Endothelial cell of umbilical vein (primary cell): ENCODE data around the gene NCR1. TPM values are rescaled to one million over a fixed set of nuclear protein-coding genes. Genes with fewer than 3 reads are reported as not detected.

Experiments
- BruUV-seq: library from RNA; stranded (reverse); fragments of 400-500 nt; replicated peaks from 2 replicates; lab custom pipeline; 2021; lab: Mats Ljungman, UMichigan
- CTCF ChIA-PET: fragments of 300-600, 350-600 bp; sonication (Branson Sonifier 250); formaldehyde crosslinking; loops from one replicate; lab custom pipeline; 2021; ENCODE audit warnings: antibody characterized with exemption, inconsistent platforms; lab: Charles Lee
- POLR2A ChIA-PET: fragments of 300-600, 350-600 bp; sonication (Branson Sonifier 250); formaldehyde crosslinking; loops from one replicate; lab custom pipeline; 2021; ENCODE audit warnings: antibody characterized with exemption, inconsistent platforms; lab: Charles Lee
- DNase-seq: peaks from one replicate; pipeline ENCODE4 v3.0.0-alpha.2; 2011; ENCODE audit warnings: low read depth, low spot score
- FAIRE-seq: peaks from 2 replicates; lab custom pipeline; 2011; peaks lifted over from hg19 to GRCh38; lab: Jason Lieb, UNC
- H2AFZ ChIP-seq: 2 replicates; pipeline ENCODE4 v1.6.0; 2012; ENCODE audit warnings: low read depth, low read length, control low read depth, inconsistent platforms
- H3K27ac ChIP-seq: 2 replicates; pipeline ENCODE4 v1.5.1; 2011; ENCODE audit warnings: low read depth, mild to moderate bottlenecking, control low read depth, low read length, moderate library complexity; ENCODE audit not compliant: insufficient read depth
- H3K27me3 ChIP-seq, 2 experiments: 2 replicates each; pipeline versions ENCODE4 v1.6.0 to v1.6.1; 2011; ENCODE audit warnings: low read length in 2 of 2, mixed read lengths in 1 of 2; ENCODE audit not compliant: control insufficient read depth in 2 of 2, insufficient read depth in 2 of 2
- H3K36me3 ChIP-seq, 2 experiments: 2 replicates in 1 of 2; 3 replicates in 1 of 2; pipeline ENCODE4 v1.5.1; 2011; ENCODE audit warnings: low read length in 2 of 2, mild to moderate bottlenecking in 1 of 2, moderate library complexity in 1 of 2; ENCODE audit not compliant: control insufficient read depth in 2 of 2, insufficient read depth in 2 of 2; ENCODE audit errors: extremely low read depth in 1 of 2
- H3K4me1 ChIP-seq: 3 replicates; pipeline ENCODE4 v1.5.1; 2011; ENCODE audit warnings: mild to moderate bottlenecking, low read length; ENCODE audit not compliant: control insufficient read depth, insufficient read depth; ENCODE audit errors: extremely low read depth
- H3K4me2 ChIP-seq: 2 replicates; pipeline ENCODE4 v1.6.1; 2011; ENCODE audit warnings: low read length, control low read depth, mixed read lengths; ENCODE audit not compliant: insufficient read depth
- H3K4me3 ChIP-seq, 3 experiments: fragments of 200-600 bp in 1 of 3; sonication (generic), shearing (Covaris generic) in 1 of 3; replicated peaks in 1 of 3; 2 replicates each; pipeline ENCODE4 v1.5.1; 2011 to 2016; ENCODE audit warnings: control low read depth in 3 of 3, low read length in 3 of 3, mild to moderate bottlenecking in 2 of 3, inconsistent platforms in 1 of 3, low read depth in 1 of 3, moderate library complexity in 1 of 3; ENCODE audit not compliant: insufficient read depth in 1 of 3
- H3K79me2 ChIP-seq: 2 replicates; pipeline ENCODE4 v1.6.0; 2012; ENCODE audit warnings: low read length, inconsistent platforms; ENCODE audit not compliant: control insufficient read depth, insufficient read depth
- H3K9ac ChIP-seq: replicated peaks from 2 replicates; pipeline ENCODE3; 2011; ENCODE audit warnings: low read length, control low read depth; ENCODE audit not compliant: insufficient read depth; ENCODE audit errors: extremely low read depth
- H3K9me1 ChIP-seq: replicated peaks from 3 replicates; pipeline ENCODE4 v1.6.0; 2011; ENCODE audit warnings: mild to moderate bottlenecking, low read length; ENCODE audit not compliant: control insufficient read depth, insufficient read depth; ENCODE audit errors: extremely low read depth
- H3K9me3 ChIP-seq: replicated peaks from 2 replicates; pipeline ENCODE4 v1.5.1; 2012; ENCODE audit warnings: low read length, inconsistent platforms; ENCODE audit not compliant: control insufficient read depth, insufficient read depth
- H4K20me1 ChIP-seq: replicated peaks from 2 replicates; pipeline ENCODE3; 2011; ENCODE audit warnings: mild to moderate bottlenecking, low read length; ENCODE audit not compliant: control insufficient read depth, insufficient read depth; ENCODE audit errors: extremely low read depth
- EZH2 ChIP-seq: IDR thresholded peaks from 2 replicates; pipeline ENCODE4 v1.6.1; 2012; ENCODE audit warnings: borderline replicate concordance, low read depth, mild to moderate bottlenecking, moderate library complexity, low read length, inconsistent platforms; ENCODE audit not compliant: severe bottlenecking
- GATA2 ChIP-seq: IDR thresholded peaks from 2 replicates; pipeline ENCODE4 v1.7.0; 2011; ENCODE audit warnings: low read depth, mild to moderate bottlenecking, moderate library complexity, mixed read lengths, low read length; ENCODE audit not compliant: insufficient read length, insufficient read depth
- MYC ChIP-seq: IDR thresholded peaks from one replicate; pipeline ENCODE4 v1.6.1; 2011; ENCODE audit warnings: mild to moderate bottlenecking, low read depth, low read length
- POLR2A ChIP-seq: IDR thresholded peaks from 2 replicates; pipeline ENCODE4 v1.6.1; 2012; ENCODE audit warnings: low read depth, mild to moderate bottlenecking, control low read depth, low read length
- POLR2AphosphoS5 ChIP-seq: IDR thresholded peaks from 2 replicates; pipeline ENCODE4 v1.6.1; 2012; ENCODE audit warnings: low read depth, mild to moderate bottlenecking, control low read depth, low read length, moderate library complexity; ENCODE audit not compliant: insufficient read depth
- dilution Hi-C: fragments of 300-500 bp; cut with MboI; formaldehyde crosslinking; loops from one replicate; pipeline ENCODE4 v1.15.0; 2019; ENCODE audit warnings: low sequenced_read_pairs; ENCODE audit not compliant: extremely low pct_ligation_motif_present
- intact Hi-C: fragments of 100-400 bp; cut with micrococcal nuclease; formaldehyde crosslinking; loops from one replicate; pipeline ENCODE4 v1.10.0; 2022
- polyA plus RNA-seq, 4 experiments: library from polyadenylated mRNA; depleted of rRNA in 3 of 4; stranded (reverse) in 3 of 4; unstranded in 1 of 4; fragments of >200 nt; gene quantifications; 2 replicates each; pipeline versions ENCODE4 v1.2.1 to v1.2.3, GENCODE V29; 2011 to 2012; ENCODE audit warnings: missing spikeins in 1 of 4
- total RNA-seq: library from RNA; stranded (reverse); gene quantifications from 2 replicates; pipeline ENCODE4 v1.2.3, GENCODE V29; 2021
- TF ChIP-seq, protein P1 (sequence below): IDR thresholded peaks from 2 replicates; pipeline ENCODE4 v1.6.1; 2011; ENCODE audit not compliant: insufficient read depth, insufficient read length

The NCR1 gene
- total and polyA plus RNA-seq, 2 donors (not counting 3 experiments of a cell fraction or from before 2014, with no cell fraction given), result 0.44 to 0.76 TPM

DNA sequence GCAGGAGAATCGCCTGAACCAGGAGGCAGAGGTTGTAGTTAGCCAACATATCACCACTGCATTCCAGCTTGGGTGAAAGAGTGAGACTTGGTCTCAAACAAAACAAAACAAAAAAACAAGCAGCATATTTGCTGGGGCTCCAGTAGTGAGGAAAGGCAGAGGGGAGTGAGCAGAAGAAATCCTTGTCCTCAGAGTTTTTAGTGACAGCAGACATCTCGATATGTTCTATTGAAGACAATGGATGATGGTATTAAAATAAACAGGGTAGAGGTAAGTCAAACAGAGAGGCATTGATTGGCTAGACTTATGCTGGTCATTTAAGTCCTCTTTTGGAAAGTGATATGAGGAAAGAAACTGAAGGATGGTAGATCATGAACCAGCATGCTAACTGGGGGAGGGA, 22.4 kb downstream of the NCR1 start:
- DNase-seq, result no peak
- no peaks in the 10 kb centered on the region for H3K36me3 ChIP-seq
- no peak overlapping the region for H3K4me3 ChIP-seq
- no peaks in the 10 kb centered on the region for H3K27me3 ChIP-seq
- H3K79me2 ChIP-seq, result no peaks in the 10 kb centered on the region
- ChIA-PET CTCF (no interaction called here), POLR2A (no interaction called here)
- H3K27ac ChIP-seq, result no peak overlapping the region
- H3K9ac ChIP-seq, result no peak overlapping the region
- BruUV-seq, result no TSS peak
- no peaks in the 10 kb centered on the region for H3K4me1 ChIP-seq
- dilution Hi-C loops, result no loop called here
- H3K4me2 ChIP-seq, result no peak overlapping the region
- no peak for FAIRE-seq
- no peaks in the 10 kb centered on the region for H3K9me1 ChIP-seq
- TF ChIP-seq POLR2AphosphoS5 (no peak), GATA2 (no peak)
- no peak overlapping the region for H2AFZ ChIP-seq
- intact Hi-C loops, result no loop called here
- peaks cover 3% of the 10 kb centered on the region for H3K9me3 ChIP-seq
- no peaks in the 10 kb centered on the region for H4K20me1 ChIP-seq

GRCh38 chr19:54937926-54938325, 32.0 kb downstream of the NCR1 start:
- no peaks in the 10 kb centered on the region for H3K36me3 ChIP-seq
- no peak overlapping the region for H2AFZ ChIP-seq
- H3K4me2 ChIP-seq, result no peak overlapping the region
- H3K9ac ChIP-seq, result no peak overlapping the region
- no peaks in the 10 kb centered on the region for H3K27me3 ChIP-seq
- dilution Hi-C loops, result no loop called here
- no peak for DNase-seq
- H3K27ac ChIP-seq, result no peak overlapping the region
- no peak for FAIRE-seq
- intact Hi-C loops, result no loop called here
- no peaks in the 10 kb centered on the region for H4K20me1 ChIP-seq
- TF ChIP-seq, protein P1, sequence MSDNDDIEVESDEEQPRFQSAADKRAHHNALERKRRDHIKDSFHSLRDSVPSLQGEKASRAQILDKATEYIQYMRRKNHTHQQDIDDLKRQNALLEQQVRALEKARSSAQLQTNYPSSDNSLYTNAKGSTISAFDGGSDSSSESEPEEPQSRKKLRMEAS, result no peak
- TF ChIP-seq MYC, result no peak
- TF ChIP-seq POLR2A, result no peak
- no peak for TF ChIP-seq POLR2AphosphoS5
- TF ChIP-seq EZH2, result no peak
- H3K4me1 ChIP-seq, result no peaks in the 10 kb centered on the region
- ChIA-PET CTCF (interaction anchor here (0.6 to 0.7 kb wide), 2 partner anchors 753 to 1315 kb away, joined by 4 read pairs; no protein-coding TSS in a partner anchor), POLR2A (no interaction called here)
- H3K9me1 ChIP-seq, result no peaks in the 10 kb centered on the region
- no peak overlapping the region for H3K4me3 ChIP-seq
- BruUV-seq, result no TSS peak
- H3K9me3 ChIP-seq, result no peaks in the 10 kb centered on the region
- no peaks in the 10 kb centered on the region for H3K79me2 ChIP-seq
